Measurements from ENCODE around the gene MTCL3.
A peak's percentile ranks its signal among the peaks of the same experiment; 100 is the strongest.

MTCL3 gene

DNA sequence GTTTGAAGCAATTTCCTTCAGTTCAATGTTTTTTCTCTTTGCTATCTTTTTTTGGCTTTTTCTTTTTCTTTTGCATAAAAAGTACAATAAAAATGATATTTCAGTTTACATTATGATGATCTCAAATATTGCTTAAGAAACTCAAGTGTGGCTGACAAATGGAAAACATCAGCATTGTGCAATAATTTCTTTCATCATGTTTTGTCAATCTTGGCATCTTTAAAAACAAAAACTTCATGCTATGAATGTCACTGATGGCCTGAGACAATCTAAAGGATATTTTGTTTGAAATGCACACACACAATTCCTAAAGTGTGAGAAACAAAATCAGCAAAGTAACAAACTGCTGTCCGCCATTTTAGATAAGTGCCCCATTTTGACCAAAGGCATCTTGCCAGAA lies 13.9 kb upstream of the MTCL3 start (continued):
- TF ChIP-seq, protein P1, sequence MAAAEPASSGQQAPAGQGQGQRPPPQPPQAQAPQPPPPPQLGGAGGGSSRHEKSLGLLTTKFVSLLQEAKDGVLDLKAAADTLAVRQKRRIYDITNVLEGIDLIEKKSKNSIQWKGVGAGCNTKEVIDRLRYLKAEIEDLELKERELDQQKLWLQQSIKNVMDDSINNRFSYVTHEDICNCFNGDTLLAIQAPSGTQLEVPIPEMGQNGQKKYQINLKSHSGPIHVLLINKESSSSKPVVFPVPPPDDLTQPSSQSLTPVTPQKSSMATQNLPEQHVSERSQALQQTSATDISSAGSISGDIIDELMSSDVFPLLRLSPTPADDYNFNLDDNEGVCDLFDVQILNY (CRISPR knock-in tag; IDR thresholded peaks at IDR 0.05) = no peak

DNA sequence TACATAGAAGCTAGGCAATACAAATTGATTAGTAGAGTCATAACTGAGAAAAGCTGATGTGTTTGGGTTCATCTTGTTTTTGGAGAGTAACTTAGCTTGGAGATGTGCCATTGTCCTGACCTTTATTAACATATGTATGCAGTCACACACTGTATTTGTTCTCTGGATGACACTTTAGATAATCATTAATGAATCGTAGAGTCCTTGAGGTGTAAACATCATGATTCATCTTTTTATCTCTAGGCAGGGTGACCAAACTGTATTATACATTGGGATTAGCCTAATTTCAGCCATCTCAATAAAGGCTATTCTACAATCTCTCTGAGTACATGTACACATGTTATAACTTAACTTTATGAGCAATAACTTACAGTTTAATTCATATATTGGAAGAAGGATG lies 3.6 kb upstream of the MTCL3 start:
- H3K36me3 Mint-ChIP-seq = no peaks in the 10 kb centered on the region
- ATAC-seq (no peak), DNase-seq (ENCODE audit: low spot score) (no peak)
- CTCF ChIA-PET = interaction anchor here (0.5 kb wide), 1 partner anchor 16 kb away, joined by 3 read pairs; no protein-coding TSS in a partner anchor
- no peaks in the 10 kb centered on the region; the same call in 1 of the 2 replicates for H3K27me3 Mint-ChIP-seq (ENCODE audit: low read depth)
- H3K27ac Mint-ChIP-seq = no peak overlapping the region
- POLR2A ChIA-PET = no interaction called here
- H3K4me1 Mint-ChIP-seq = peaks cover 16% of the 10 kb centered on the region
- TF ChIP-seq MXD4 (CRISPR knock-in tag; IDR thresholded peaks at IDR 0.05; ENCODE audit: borderline replicate concordance) (no peak), CREM (CRISPR knock-in tag; IDR thresholded peaks at IDR 0.05) (no peak), ZNF416 (CRISPR knock-in tag; IDR thresholded peaks at IDR 0.05) (no peak), NFATC4 (CRISPR knock-in tag; IDR thresholded peaks at IDR 0.05) (no peak), ZNF232 (CRISPR knock-in tag; IDR thresholded peaks at IDR 0.05) (no peak)
- TF ChIP-seq, protein P2, sequence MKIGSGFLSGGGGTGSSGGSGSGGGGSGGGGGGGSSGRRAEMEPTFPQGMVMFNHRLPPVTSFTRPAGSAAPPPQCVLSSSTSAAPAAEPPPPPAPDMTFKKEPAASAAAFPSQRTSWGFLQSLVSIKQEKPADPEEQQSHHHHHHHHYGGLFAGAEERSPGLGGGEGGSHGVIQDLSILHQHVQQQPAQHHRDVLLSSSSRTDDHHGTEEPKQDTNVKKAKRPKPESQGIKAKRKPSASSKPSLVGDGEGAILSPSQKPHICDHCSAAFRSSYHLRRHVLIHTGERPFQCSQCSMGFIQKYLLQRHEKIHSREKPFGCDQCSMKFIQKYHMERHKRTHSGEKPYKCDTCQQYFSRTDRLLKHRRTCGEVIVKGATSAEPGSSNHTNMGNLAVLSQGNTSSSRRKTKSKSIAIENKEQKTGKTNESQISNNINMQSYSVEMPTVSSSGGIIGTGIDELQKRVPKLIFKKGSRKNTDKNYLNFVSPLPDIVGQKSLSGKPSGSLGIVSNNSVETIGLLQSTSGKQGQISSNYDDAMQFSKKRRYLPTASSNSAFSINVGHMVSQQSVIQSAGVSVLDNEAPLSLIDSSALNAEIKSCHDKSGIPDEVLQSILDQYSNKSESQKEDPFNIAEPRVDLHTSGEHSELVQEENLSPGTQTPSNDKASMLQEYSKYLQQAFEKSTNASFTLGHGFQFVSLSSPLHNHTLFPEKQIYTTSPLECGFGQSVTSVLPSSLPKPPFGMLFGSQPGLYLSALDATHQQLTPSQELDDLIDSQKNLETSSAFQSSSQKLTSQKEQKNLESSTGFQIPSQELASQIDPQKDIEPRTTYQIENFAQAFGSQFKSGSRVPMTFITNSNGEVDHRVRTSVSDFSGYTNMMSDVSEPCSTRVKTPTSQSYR (CRISPR knock-in tag; IDR thresholded peaks at IDR 0.05) = no peak
- no peak overlapping the region for H3K4me3 Mint-ChIP-seq
- no peaks in the 10 kb centered on the region for H3K9me3 Mint-ChIP-seq

DNA sequence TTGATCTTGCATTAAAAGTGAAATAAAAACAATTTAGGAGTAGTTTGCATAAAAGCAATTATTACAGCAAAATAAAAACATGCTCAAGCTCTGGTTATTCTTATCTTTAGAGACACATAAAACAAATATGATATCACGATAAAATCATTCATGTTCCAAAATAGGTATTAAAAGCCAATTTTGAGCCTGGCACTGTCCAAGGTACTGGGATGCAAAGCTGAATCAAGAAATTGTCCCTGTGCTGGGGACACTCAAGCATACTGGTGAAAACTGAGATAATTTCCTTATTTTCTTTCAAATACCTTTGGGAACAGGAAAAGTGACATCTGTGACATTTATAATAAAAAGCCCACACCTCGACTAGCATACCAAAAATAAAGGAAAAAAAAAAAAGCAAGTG lies 931 bp upstream of the MTCL3 start:
- POLR2A ChIA-PET = interaction anchor here (0.9 kb wide), 1 partner anchor 40 kb away, joined by 4 read pairs; no protein-coding TSS in a partner anchor

DNA sequence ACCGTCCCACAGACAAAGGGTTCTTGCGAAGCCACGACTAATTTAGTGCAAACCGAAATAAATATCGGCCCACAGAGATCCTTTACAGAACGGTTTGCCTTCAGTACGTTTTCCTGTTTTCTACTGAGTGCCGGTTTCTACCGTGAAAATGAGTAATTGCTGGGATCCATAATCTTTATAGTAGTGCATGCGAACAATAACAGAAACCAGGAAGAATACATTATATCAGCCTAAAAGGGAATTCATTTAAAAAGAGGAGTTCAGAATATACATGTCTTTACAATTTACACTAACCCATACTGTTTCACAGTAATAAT lies 292 bp upstream of the MTCL3 start:
- peaks cover 10% of the 10 kb centered on the region for H3K27me3 Mint-ChIP-seq (ENCODE audit: low read depth)
- ATAC-seq (no peak), DNase-seq (ENCODE audit: low spot score) (no peak)
- H3K4me1 Mint-ChIP-seq = peaks cover 31% of the 10 kb centered on the region
- H3K27ac Mint-ChIP-seq = peak overlapping the region; percentile 96
- POLR2A ChIA-PET = interaction anchor here (0.9 kb wide), 1 partner anchor 39 kb away, joined by 4 read pairs; no protein-coding TSS in a partner anchor
- TF ChIP-seq, protein P3, sequence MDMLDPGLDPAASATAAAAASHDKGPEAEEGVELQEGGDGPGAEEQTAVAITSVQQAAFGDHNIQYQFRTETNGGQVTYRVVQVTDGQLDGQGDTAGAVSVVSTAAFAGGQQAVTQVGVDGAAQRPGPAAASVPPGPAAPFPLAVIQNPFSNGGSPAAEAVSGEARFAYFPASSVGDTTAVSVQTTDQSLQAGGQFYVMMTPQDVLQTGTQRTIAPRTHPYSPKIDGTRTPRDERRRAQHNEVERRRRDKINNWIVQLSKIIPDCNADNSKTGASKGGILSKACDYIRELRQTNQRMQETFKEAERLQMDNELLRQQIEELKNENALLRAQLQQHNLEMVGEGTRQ (CRISPR knock-in tag; IDR thresholded peaks at IDR 0.05) = no peak
- TF ChIP-seq, protein P4, sequence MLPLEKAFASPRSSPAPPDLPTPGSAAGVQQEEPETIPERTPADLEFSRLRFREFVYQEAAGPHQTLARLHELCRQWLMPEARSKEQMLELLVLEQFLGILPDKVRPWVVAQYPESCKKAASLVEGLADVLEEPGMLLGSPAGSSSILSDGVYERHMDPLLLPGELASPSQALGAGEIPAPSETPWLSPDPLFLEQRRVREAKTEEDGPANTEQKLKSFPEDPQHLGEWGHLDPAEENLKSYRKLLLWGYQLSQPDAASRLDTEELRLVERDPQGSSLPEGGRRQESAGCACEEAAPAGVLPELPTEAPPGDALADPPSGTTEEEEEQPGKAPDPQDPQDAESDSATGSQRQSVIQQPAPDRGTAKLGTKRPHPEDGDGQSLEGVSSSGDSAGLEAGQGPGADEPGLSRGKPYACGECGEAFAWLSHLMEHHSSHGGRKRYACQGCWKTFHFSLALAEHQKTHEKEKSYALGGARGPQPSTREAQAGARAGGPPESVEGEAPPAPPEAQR (CRISPR knock-in tag; IDR thresholded peaks at IDR 0.05) = no peak
- peak overlapping the region; percentile 98 for H3K4me3 Mint-ChIP-seq
- H3K36me3 Mint-ChIP-seq = peaks cover under 1% of the 10 kb centered on the region
- no peaks in the 10 kb centered on the region for H3K9me3 Mint-ChIP-seq
- CTCF ChIA-PET = interaction anchor here (0.7 to 2.1 kb wide), 9 partner anchors 9 to 305 kb away, joined by 3 to 16 read pairs (median 6); partner anchors contain the start of gene KIAA0408

More for the DNA sequence above, 931 bp upstream of the MTCL3 start:
- H3K9me3 Mint-ChIP-seq = no peaks in the 10 kb centered on the region
- H3K27ac Mint-ChIP-seq = no peak overlapping the region
- no peak for ATAC-seq
- CTCF ChIA-PET = interaction anchor here (0.7 to 1.2 kb wide), 3 partner anchors 10 to 305 kb away, joined by 3 read pairs; no protein-coding TSS in a partner anchor
- H3K27me3 Mint-ChIP-seq (ENCODE audit: low read depth) = peaks cover 3% of the 10 kb centered on the region
- TF ChIP-seq, protein P5, sequence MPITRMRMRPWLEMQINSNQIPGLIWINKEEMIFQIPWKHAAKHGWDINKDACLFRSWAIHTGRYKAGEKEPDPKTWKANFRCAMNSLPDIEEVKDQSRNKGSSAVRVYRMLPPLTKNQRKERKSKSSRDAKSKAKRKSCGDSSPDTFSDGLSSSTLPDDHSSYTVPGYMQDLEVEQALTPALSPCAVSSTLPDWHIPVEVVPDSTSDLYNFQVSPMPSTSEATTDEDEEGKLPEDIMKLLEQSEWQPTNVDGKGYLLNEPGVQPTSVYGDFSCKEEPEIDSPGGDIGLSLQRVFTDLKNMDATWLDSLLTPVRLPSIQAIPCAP (CRISPR knock-in tag; IDR thresholded peaks at IDR 0.05) = no peak
- TF ChIP-seq, protein P6, sequence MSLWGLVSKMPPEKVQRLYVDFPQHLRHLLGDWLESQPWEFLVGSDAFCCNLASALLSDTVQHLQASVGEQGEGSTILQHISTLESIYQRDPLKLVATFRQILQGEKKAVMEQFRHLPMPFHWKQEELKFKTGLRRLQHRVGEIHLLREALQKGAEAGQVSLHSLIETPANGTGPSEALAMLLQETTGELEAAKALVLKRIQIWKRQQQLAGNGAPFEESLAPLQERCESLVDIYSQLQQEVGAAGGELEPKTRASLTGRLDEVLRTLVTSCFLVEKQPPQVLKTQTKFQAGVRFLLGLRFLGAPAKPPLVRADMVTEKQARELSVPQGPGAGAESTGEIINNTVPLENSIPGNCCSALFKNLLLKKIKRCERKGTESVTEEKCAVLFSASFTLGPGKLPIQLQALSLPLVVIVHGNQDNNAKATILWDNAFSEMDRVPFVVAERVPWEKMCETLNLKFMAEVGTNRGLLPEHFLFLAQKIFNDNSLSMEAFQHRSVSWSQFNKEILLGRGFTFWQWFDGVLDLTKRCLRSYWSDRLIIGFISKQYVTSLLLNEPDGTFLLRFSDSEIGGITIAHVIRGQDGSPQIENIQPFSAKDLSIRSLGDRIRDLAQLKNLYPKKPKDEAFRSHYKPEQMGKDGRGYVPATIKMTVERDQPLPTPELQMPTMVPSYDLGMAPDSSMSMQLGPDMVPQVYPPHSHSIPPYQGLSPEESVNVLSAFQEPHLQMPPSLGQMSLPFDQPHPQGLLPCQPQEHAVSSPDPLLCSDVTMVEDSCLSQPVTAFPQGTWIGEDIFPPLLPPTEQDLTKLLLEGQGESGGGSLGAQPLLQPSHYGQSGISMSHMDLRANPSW (CRISPR knock-in tag; conservative IDR thresholded peaks at IDR 0.05; ENCODE audit: low read depth) = no peak
- no peak for DNase-seq (ENCODE audit: low spot score)
- no peaks in the 10 kb centered on the region for H3K36me3 Mint-ChIP-seq
- peaks cover 27% of the 10 kb centered on the region for H3K4me1 Mint-ChIP-seq
- peak overlapping the region; percentile 98 for H3K4me3 Mint-ChIP-seq
